ENCODE results near the gene ZNF274.
"Not testable (repeated sequence)": the region's sequence is repeated elsewhere in the genome, so short reads cannot be mapped to it uniquely, and the experiment has no call there.

Gene ZNF274

DNA sequence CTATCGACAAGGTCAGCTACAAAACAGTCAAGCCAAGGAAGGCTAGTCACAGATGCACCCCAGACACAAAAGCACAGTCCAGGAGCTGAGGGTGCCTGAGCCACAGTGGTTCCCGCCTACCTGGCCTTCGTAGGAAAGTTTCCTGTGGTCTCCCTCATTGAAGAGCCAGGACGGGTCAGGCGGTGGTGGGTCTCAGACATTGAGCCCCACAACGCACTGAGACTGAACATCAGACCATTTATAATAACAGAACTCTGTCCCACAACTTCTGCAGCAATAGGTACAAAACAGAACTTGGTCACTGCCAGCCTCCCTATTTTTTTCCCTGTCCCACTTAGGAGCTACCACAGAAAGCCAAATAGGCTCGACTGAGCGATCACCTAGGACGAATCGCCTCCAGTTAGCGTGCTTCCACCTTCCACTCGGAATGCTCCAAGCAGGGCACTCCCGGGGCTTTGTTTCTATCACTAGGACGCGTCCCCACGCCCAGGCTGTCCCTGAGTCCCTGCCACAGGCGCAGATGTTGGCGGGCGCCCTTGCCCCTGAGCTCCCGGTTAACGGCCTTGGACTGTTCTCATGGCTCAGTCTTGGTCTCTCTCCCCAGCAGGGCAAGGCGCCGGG is 45.2 kb downstream of the ZNF274 start:
- H3K9ac ChIP-seq: peak overlapping the region; percentile 79 to 90 (median 86)
- peaks cover 18 to 28% (median 22%) of the 10 kb centered on the region in 10 experiments for H3K4me1 ChIP-seq
- no peaks in the 10 kb centered on the region for H3K27me3 ChIP-seq
- no peaks in the 10 kb centered on the region for H4K20me1 ChIP-seq
- H3K36me3 ChIP-seq: peaks cover 36 to 38% (median 38%) of the 10 kb centered on the region in 11 experiments
- H3K4me2 ChIP-seq: peak overlapping the region; percentile 86 to 98 (median 92)
- H3K27ac ChIP-seq: peak overlapping the region; percentile 66 to 92 (median 87); a peak in 21 of 22 replicates
- no peak for TF ChIP-seq Cebpa-rat (IDR thresholded peaks at IDR 0.05)
- peak overlapping the region; percentile 71 to 86 (median 79) for H3K4me3 ChIP-seq
- H3K9me3 ChIP-seq (replicated peaks in 1 of 11): peaks cover 76 to 85% (median 81%) of the 10 kb centered on the region in 11 experiments

DNA sequence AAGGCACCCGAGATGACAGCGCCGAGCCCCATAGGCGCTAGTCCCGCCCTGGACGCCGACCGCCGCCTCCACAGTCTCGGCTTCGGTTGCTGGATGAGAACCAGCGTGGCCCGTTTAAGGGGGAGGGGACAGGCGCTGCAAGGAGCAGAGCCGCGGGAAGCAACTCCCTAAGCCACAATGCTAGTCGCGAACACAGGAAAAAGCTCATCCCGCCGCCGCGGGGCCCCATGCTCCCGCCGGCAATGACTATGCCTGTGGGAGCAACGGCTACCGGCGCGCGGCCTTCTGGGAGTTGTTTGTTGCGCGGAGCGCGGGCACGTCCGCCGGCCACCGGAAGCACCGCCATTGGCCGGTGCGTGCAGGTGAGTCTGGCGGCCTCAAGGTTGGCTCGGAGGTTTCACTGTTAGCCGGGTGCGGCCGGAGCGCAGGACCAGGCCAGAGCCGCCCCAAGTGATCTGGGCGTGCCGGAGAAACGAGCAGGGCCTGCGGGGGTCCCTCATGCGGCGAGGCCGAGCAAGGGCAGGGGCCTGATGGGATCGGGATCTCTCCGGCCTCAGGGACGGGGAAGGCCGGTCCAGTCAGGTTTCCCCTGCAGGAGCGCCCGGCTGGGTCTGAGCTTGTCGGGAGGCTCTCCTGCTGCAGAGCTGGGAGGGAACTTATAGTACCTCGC is 45.9 kb downstream of the ZNF274 start, which contains the start of gene ZNF544:
Gene ZNF544, plus strand, starts transcription at position 330 of the 670 bp plus-strand sequence. CDS start 15,110 bp downstream, outside the sequence.
- Histone ChIP-seq H3K4me3 (peak within 1 kb of the TSS; percentile 71 to 86 (median 79)), H3K4me1 (peaks cover 18 to 28% (median 22%) of the 10 kb centered on the region in 10 experiments), H3K27ac (peak within 1 kb of the TSS; percentile 66 to 92 (median 87); a peak in 21 of 22 replicates), H3K9ac (peak within 1 kb of the TSS; percentile 79 to 90 (median 86)), H3K27me3 (no peaks in the 10 kb centered on the region), H3K36me3 (peaks cover 43 to 45% (median 44%) of the 10 kb centered on the region in 11 experiments), H3K4me2 (peak within 1 kb of the TSS; percentile 86 to 98 (median 92)), H3K9me3 (replicated peaks in 1 of 11) (peaks cover 76 to 85% (median 81%) of the 10 kb centered on the region in 11 experiments), H4K20me1 (no peaks in the 10 kb centered on the region)
- no peak for TF ChIP-seq Cebpa-rat (IDR thresholded peaks at IDR 0.05)

DNA sequence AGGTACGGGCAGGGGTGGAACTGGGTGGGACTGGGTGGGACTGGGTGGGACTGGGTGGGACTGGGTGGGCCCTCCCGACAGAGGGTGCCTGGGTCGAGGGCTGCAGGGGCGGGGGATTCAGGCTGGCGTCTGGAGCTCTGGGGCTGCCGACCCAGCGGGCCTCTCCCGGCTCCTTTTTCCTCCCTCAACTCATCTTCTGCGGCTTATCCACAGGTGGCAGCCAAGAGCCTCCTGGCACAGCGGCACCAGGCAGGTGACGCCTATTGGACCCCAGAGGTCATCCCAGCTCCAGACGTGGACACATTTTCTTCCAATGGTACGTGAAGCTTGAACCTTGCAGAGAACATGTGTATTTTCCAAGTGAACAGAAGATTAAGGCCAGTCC is 46.4 kb downstream of the ZNF274 start:
- peak overlapping the region; percentile 71 to 86 (median 79) for H3K4me3 ChIP-seq
- H4K20me1 ChIP-seq: no peaks in the 10 kb centered on the region
- TF ChIP-seq Cebpa-rat (IDR thresholded peaks at IDR 0.05): no peak
- H3K4me1 ChIP-seq: peaks cover 18 to 28% (median 22%) of the 10 kb centered on the region in 10 experiments
- H3K36me3 ChIP-seq: peaks cover 48 to 50% (median 49%) of the 10 kb centered on the region in 11 experiments
- peak overlapping the region; percentile 79 to 90 (median 86); a peak in 21 of 22 replicates for H3K9ac ChIP-seq
- H3K9me3 ChIP-seq (replicated peaks in 1 of 11): peaks cover 76 to 85% (median 82%) of the 10 kb centered on the region in 11 experiments
- H3K4me2 ChIP-seq: peak overlapping the region; percentile 86 to 98 (median 92)
- H3K27me3 ChIP-seq: no peaks in the 10 kb centered on the region
- peak overlapping the region in 10 of 11 experiments; percentile 77 to 92 (median 87); a peak in 19 of 22 replicates for H3K27ac ChIP-seq

DNA sequence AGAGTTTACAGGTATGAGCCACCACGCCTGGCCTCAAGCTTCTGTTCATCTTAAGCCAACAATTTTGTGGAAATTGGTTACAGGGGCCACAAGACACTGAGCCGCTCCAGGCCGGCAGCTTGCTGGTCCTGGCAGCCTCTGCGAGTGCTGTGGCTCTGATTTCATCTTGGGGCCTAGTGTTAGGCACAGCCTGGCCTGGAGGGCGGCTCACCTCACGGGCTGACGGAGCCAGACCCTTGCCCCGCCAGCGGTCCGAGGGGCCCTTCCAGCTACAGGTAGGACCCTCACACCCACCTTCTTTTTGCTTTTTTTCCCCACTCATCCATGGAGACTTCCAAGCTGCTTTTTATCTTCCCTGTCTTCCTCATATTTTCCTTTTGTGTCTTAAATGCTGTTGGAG is 54.5 kb downstream of the ZNF274 start:
- Histone ChIP-seq H3K9me3 (replicated peaks in 1 of 11) (peaks cover 99 to 100% (median 100%) of the 10 kb centered on the region in 11 experiments), H4K20me1 (no peaks in the 10 kb centered on the region), H3K4me3 (peak overlapping the region in 6 of 10 experiments; percentile 10 to 36 (median 26); a peak in 6 of 20 replicates), H3K4me2 (no peak overlapping the region), H3K9ac (no peak overlapping the region), H3K4me1 (no peaks in the 10 kb centered on the region), H3K27me3 (no peaks in the 10 kb centered on the region), H3K27ac (no peak overlapping the region), H3K36me3 (peaks cover 99 to 100% (median 100%) of the 10 kb centered on the region in 11 experiments)
- TF ChIP-seq Cebpa-rat (IDR thresholded peaks at IDR 0.05): no peak

DNA sequence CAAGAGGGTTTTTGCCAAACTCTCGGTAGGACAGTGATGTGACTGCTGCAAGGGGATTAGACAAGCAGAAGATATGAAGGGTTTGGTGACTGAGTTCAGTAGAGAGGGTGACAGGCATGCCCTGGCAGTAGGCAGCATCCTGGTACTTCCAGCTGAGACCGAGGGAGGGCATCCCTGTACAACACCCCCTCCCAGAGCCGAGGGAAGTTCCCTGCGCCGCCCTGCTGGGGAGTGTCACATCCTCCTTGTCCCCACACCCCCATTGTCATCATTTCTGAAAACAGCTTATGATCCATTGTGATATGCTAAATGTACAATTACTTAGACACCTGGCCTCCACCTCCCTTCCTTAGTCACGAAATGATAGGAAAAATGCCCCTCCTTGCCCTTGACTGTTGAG is 60.5 kb downstream of the ZNF274 start:
- TF ChIP-seq Cebpa-rat (IDR thresholded peaks at IDR 0.05): no peak
- Histone ChIP-seq H3K4me3 (peak overlapping the region in 7 of 10 experiments; percentile 15 to 55 (median 29); a peak in 10 of 20 replicates), H3K4me2 (no peak overlapping the region), H3K27ac (no peak overlapping the region), H3K9ac (no peak overlapping the region), H4K20me1 (no peaks in the 10 kb centered on the region; a peak in 1 of 22 replicates), H3K4me1 (no peaks in the 10 kb centered on the region), H3K9me3 (replicated peaks in 1 of 11) (peaks cover 100% of the 10 kb centered on the region in 11 experiments), H3K36me3 (peaks cover 100% of the 10 kb centered on the region in 11 experiments), H3K27me3 (peaks cover 0 to 5% (median 0%) of the 10 kb centered on the region in 11 experiments; a peak in 1 of 22 replicates)

DNA sequence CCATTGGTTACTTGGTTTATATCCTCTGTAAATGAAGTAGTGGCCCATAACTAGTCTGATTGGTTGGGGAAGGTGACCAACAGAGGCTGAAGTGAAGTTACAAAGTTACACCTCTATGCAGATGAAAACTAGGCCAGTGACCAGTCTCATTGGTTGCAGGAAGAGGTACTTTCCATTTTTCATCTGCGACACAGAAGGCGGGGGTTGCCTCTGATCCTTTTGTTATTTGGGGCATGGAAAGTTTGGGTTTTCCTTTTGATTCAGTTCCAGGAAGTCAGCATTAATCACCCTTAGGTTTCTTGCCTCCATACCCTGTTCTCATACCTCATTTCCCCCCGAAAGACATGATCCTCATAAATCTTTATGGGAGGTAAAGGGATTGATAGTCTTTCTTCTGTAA is 66.0 kb downstream of the ZNF274 start:
- peaks cover 100% of the 10 kb centered on the region in 11 experiments for H3K9me3 ChIP-seq (replicated peaks in 1 of 11)
- H3K4me2 ChIP-seq: no peak overlapping the region
- peaks cover 100% of the 10 kb centered on the region in 11 experiments for H3K36me3 ChIP-seq
- no peaks in the 10 kb centered on the region for H4K20me1 ChIP-seq
- H3K27me3 ChIP-seq: peaks cover 0 to 6% (median 0%) of the 10 kb centered on the region in 11 experiments; a peak in 2 of 22 replicates
- no peak overlapping the region for H3K27ac ChIP-seq
- H3K4me3 ChIP-seq: peak overlapping the region; percentile 6 to 54 (median 34); a peak in 16 of 20 replicates
- TF ChIP-seq Cebpa-rat (IDR thresholded peaks at IDR 0.05): no peak
- no peaks in the 10 kb centered on the region for H3K4me1 ChIP-seq
- H3K9ac ChIP-seq: no peak overlapping the region

- no peak for TF ChIP-seq Cebpa-rat (IDR thresholded peaks at IDR 0.05)
- peaks cover 100% of the 10 kb centered on the region in 11 experiments for H3K9me3 ChIP-seq (replicated peaks in 1 of 11)
- no peaks in the 10 kb centered on the region for H3K4me1 ChIP-seq
- H3K4me3 ChIP-seq: peak overlapping the region in 9 of 10 experiments; percentile 0 to 55 (median 36); a peak in 12 of 20 replicates
- H3K36me3 ChIP-seq: peaks cover 100% of the 10 kb centered on the region in 11 experiments
- no peak overlapping the region for H3K9ac ChIP-seq
- peaks cover 0 to 6% (median 0%) of the 10 kb centered on the region in 11 experiments; a peak in 2 of 22 replicates for H3K27me3 ChIP-seq
- no peak overlapping the region for H3K4me2 ChIP-seq
- no peak overlapping the region for H3K27ac ChIP-seq
- no peaks in the 10 kb centered on the region for H4K20me1 ChIP-seq
Measured at GRCh38 chr19:58252102-58252685, 69.3 kb downstream of the ZNF274 start.

DNA sequence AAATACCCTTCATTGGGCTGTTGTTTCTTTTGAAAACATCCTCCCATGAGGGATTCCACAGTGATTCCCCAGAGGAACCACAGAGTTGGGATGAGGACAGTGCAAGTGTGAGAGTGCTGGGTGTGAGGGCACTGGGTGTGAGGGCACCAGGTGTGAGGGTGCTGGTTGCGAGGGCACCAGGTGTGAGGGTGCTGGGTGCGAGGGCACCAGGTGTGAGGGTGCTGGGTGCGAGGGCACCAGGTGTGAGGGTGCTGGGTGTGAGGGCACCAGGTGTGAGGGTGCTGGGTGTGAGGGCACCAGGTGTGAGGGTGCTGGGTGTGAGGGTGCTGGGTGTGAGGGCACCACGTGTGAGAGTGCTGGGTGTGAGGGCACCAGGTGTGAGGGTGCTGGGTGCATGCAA is 75.4 kb downstream of the ZNF274 start:
- Histone ChIP-seq H3K9me3 (replicated peaks in 1 of 11) (peaks cover 100% of the 10 kb centered on the region in 11 experiments), H3K4me3 (peak overlapping the region; percentile 18 to 55 (median 44); a peak in 15 of 20 replicates), H3K36me3 (peaks cover 100% of the 10 kb centered on the region in 11 experiments)
- H3K9ac ChIP-seq, H3K4me2 ChIP-seq, H4K20me1 ChIP-seq, H3K27me3 ChIP-seq, H3K4me1 ChIP-seq, H3K27ac ChIP-seq: not testable (repeated sequence)

GRCh38 chr19:58261600-58261967 is 78.7 kb downstream of the ZNF274 start:
- H4K20me1 ChIP-seq: no peaks in the 10 kb centered on the region
- no peak for TF ChIP-seq Cebpa-rat (IDR thresholded peaks at IDR 0.05)
- no peak overlapping the region for H3K4me2 ChIP-seq
- peaks cover 100% of the 10 kb centered on the region in 11 experiments for H3K36me3 ChIP-seq
- no peak overlapping the region for H3K27ac ChIP-seq
- H3K4me1 ChIP-seq: no peaks in the 10 kb centered on the region
- no peak overlapping the region for H3K9ac ChIP-seq
- peaks cover 0 to 9% (median 0%) of the 10 kb centered on the region in 11 experiments; a peak in 4 of 22 replicates for H3K27me3 ChIP-seq
- H3K9me3 ChIP-seq (replicated peaks in 1 of 11): peaks cover 100% of the 10 kb centered on the region in 11 experiments
- H3K4me3 ChIP-seq: peak overlapping the region; percentile 27 to 58 (median 47); a peak in 18 of 20 replicates
